ENCODE data around the gene GULP1. TPM values are rescaled to one million over a fixed set of nuclear protein-coding genes. Genes with fewer than 3 reads are reported as not detected.

Gene GULP1
- total RNA-seq, 4 donors from 2014 or later, result 6.4 to 44.1 (median 25.4) TPM

- in situ Hi-C loops (cut with MboI; ENCODE audit: low pct_ligation_motif_present in 1 of 4, low pct_unique_long_range_greater_than_20kb in 1 of 4, low sequenced_read_pairs in 3 of 4), result no loop called here
- no peak overlapping the region for H3K27ac ChIP-seq
- no peak for DNase-seq
- H3K27me3 ChIP-seq, result no peaks in the 10 kb centered on the region
- peaks cover 0 to 12% (median 4%) of the 10 kb centered on the region in 4 donors for H3K4me1 ChIP-seq
- whole genome bisulfite sequencing, 2 donors (ENCODE audit: low coverage in 1 of 2), result 71 to 73% methylated on average over 2 of the region's 2 CpGs
- intact Hi-C loops (cut with DNase I; ENCODE audit: low total_unique reads), result no loop called here
- TF ChIP-seq POLR2AphosphoS5 (IDR thresholded peaks at IDR 0.05), result no peak
- TF ChIP-seq CTCF (IDR thresholded peaks at IDR 0.05), result no peak
- TF ChIP-seq POLR2A (IDR thresholded peaks at IDR 0.05), result no peak
- no peak for TF ChIP-seq EP300 (IDR thresholded peaks at IDR 0.05; ENCODE audit: low read depth)
- no peak overlapping the region for H3K4me3 ChIP-seq
- H3K9me3 ChIP-seq, result no peaks in the 10 kb centered on the region
- H3K36me3 ChIP-seq, result no peaks in the 10 kb centered on the region
Measured at GRCh38 chr2:188577231-188577630, 285.6 kb downstream of the GULP1 start.

- intact Hi-C loops (cut with DNase I; ENCODE audit: low total_unique reads) (no loop called here), in situ Hi-C loops (cut with MboI; ENCODE audit: low pct_ligation_motif_present in 1 of 4, low pct_unique_long_range_greater_than_20kb in 1 of 4, low sequenced_read_pairs in 3 of 4) (no loop called here)
- Histone ChIP-seq H3K27me3 (no peaks in the 10 kb centered on the region), H3K4me3 (no peak overlapping the region), H3K9me3 (no peaks in the 10 kb centered on the region), H3K36me3 (no peaks in the 10 kb centered on the region), H3K27ac (no peak overlapping the region), H3K4me1 (no peaks in the 10 kb centered on the region)
- DNase-seq, result no peak
- TF ChIP-seq EP300 (IDR thresholded peaks at IDR 0.05; ENCODE audit: low read depth), result no peak
- no peak for TF ChIP-seq POLR2AphosphoS5 (IDR thresholded peaks at IDR 0.05)
- 92 to 93% methylated on average over 5 of the region's 5 CpGs for WGBS, 2 donors (ENCODE audit: low coverage in 1 of 2)
Measured at GRCh38 chr2:188580738-188581137, 289.1 kb downstream of the GULP1 start.

- no peak for DNase-seq
- intact Hi-C loops (cut with DNase I; ENCODE audit: low total_unique reads), result no loop called here
- 81 to 83% methylated on average over 1 to 2 of the region's 2 CpGs for WGBS, 2 donors (ENCODE audit: low coverage in 1 of 2)
- Histone ChIP-seq H3K27me3 (no peaks in the 10 kb centered on the region), H3K27ac (no peak overlapping the region), H3K36me3 (no peaks in the 10 kb centered on the region), H3K4me3 (no peak overlapping the region), H3K9me3 (no peaks in the 10 kb centered on the region), H3K4me1 (no peaks in the 10 kb centered on the region)
- in situ Hi-C loops (cut with MboI; ENCODE audit: low pct_ligation_motif_present in 1 of 4, low pct_unique_long_range_greater_than_20kb in 1 of 4, low sequenced_read_pairs in 3 of 4), result no loop called here
- TF ChIP-seq CTCF (IDR thresholded peaks at IDR 0.05) (no peak), POLR2AphosphoS5 (IDR thresholded peaks at IDR 0.05) (no peak), EP300 (IDR thresholded peaks at IDR 0.05; ENCODE audit: low read depth) (no peak), POLR2A (IDR thresholded peaks at IDR 0.05) (no peak)
Measured at GRCh38 chr2:188582211-188582610, 290.5 kb downstream of the GULP1 start.

GRCh38 chr2:188588235-188588634 lies 296.6 kb downstream of the GULP1 start:
- H3K4me1 ChIP-seq, result no peaks in the 10 kb centered on the region
- no peak for DNase-seq
- no peak overlapping the region for H3K27ac ChIP-seq
- H3K4me3 ChIP-seq, result no peak overlapping the region
- in situ Hi-C loops (cut with MboI; ENCODE audit: low pct_ligation_motif_present in 1 of 4, low pct_unique_long_range_greater_than_20kb in 1 of 4, low sequenced_read_pairs in 3 of 4) (no loop called here), intact Hi-C loops (cut with DNase I; ENCODE audit: low total_unique reads) (no loop called here)
- no peaks in the 10 kb centered on the region for H3K27me3 ChIP-seq
- no peaks in the 10 kb centered on the region for H3K9me3 ChIP-seq
- TF ChIP-seq CTCF (IDR thresholded peaks at IDR 0.05) (no peak), POLR2AphosphoS5 (IDR thresholded peaks at IDR 0.05) (no peak), EP300 (IDR thresholded peaks at IDR 0.05; ENCODE audit: low read depth) (no peak), POLR2A (IDR thresholded peaks at IDR 0.05) (no peak)
- no peaks in the 10 kb centered on the region for H3K36me3 ChIP-seq

- DNase-seq, result no peak
- H3K9me3 ChIP-seq, result no peaks in the 10 kb centered on the region
- no peaks in the 10 kb centered on the region for H3K27me3 ChIP-seq
- intact Hi-C loops (cut with DNase I; ENCODE audit: low total_unique reads) (no loop called here), in situ Hi-C loops (cut with MboI; ENCODE audit: low pct_ligation_motif_present in 1 of 4, low pct_unique_long_range_greater_than_20kb in 1 of 4, low sequenced_read_pairs in 3 of 4) (no loop called here)
- TF ChIP-seq CTCF (IDR thresholded peaks at IDR 0.05), result no peak
- no peak for TF ChIP-seq POLR2AphosphoS5 (IDR thresholded peaks at IDR 0.05)
- no peak for TF ChIP-seq EP300 (IDR thresholded peaks at IDR 0.05; ENCODE audit: low read depth)
- TF ChIP-seq POLR2A (IDR thresholded peaks at IDR 0.05), result no peak
- H3K36me3 ChIP-seq, result no peaks in the 10 kb centered on the region
- H3K4me3 ChIP-seq, result no peak overlapping the region
- peaks cover 3 to 18% (median 11%) of the 10 kb centered on the region in 4 donors for H3K4me1 ChIP-seq
- no peak overlapping the region for H3K27ac ChIP-seq
- WGBS, 2 donors (ENCODE audit: low coverage in 1 of 2), result 56 to 57% methylated on average over 1 of the region's 1 CpG
Measured at GRCh38 chr2:188596054-188596453, 304.4 kb downstream of the GULP1 start.
